HG03135 (cell line): ENCODE results near the gene RAB3IL1.

Source experiments
- ATAC-seq: cut with Tn5 transposase; IDR thresholded peaks from one replicate; pipeline ENCODE4 v1.9.1; 2021; ENCODE audit warnings: mild to moderate bottlenecking, moderate library complexity; ENCODE audit not compliant: unreplicated experiment

Gene RAB3IL1

GRCh38 chr11:61905801-61906521 lies 11.4 kb downstream of the RAB3IL1 start:
- ATAC-seq: no peak

GRCh38 chr11:61905067-61905696 lies 12.2 kb downstream of the RAB3IL1 start:
- no peak for ATAC-seq

GRCh38 chr11:61904539-61905048 lies 12.8 kb downstream of the RAB3IL1 start:
- no peak for ATAC-seq

- ATAC-seq: no peak
Measured at GRCh38 chr11:61903845-61904244, 13.5 kb downstream of the RAB3IL1 start.

- ATAC-seq: no peak
Measured at GRCh38 chr11:61902313-61902712, 15.1 kb downstream of the RAB3IL1 start.

- no peak for ATAC-seq
Measured at GRCh38 chr11:61901397-61901796, 16.0 kb downstream of the RAB3IL1 start.

- ATAC-seq: no peak
Measured at GRCh38 chr11:61900251-61900650, 17.1 kb downstream of the RAB3IL1 start.

- no peak for ATAC-seq
Measured at GRCh38 chr11:61899146-61899841, 18.1 kb downstream of the RAB3IL1 start.

GRCh38 chr11:61898247-61898582 lies 19.2 kb downstream of the RAB3IL1 start:
- ATAC-seq: no peak

- ATAC-seq: no peak
Measured at GRCh38 chr11:61897387-61898246, 19.7 kb downstream of the RAB3IL1 start.

- no peak for ATAC-seq
Measured at GRCh38 chr11:61896665-61897386, 20.5 kb downstream of the RAB3IL1 start.

GRCh38 chr11:61895718-61896059 lies 21.7 kb downstream of the RAB3IL1 start:
- no peak for ATAC-seq

- ATAC-seq: no peak
Measured at GRCh38 chr11:61895046-61895717, 22.2 kb downstream of the RAB3IL1 start.

- no peak for ATAC-seq
Measured at GRCh38 chr11:61893981-61894380, 23.4 kb downstream of the RAB3IL1 start.

- peak; percentile 34 for ATAC-seq
Measured at GRCh38 chr11:61892085-61892370, 25.3 kb downstream of the RAB3IL1 start.

- peak; percentile 50 for ATAC-seq
Measured at GRCh38 chr11:61891331-61892084, 25.9 kb downstream of the RAB3IL1 start, which contains the start of gene FADS3. FADS3 (minus strand) TSS chr11:61891545; CDS start chr11:61891381, 164 bp downstream.

GRCh38 chr11:61890529-61891330 lies 26.6 kb downstream of the RAB3IL1 start:
- peak; percentile 23 for ATAC-seq

GRCh38 chr11:61889831-61890230 lies 27.5 kb downstream of the RAB3IL1 start:
- ATAC-seq: no peak
